HG03066 (cell line): ENCODE data around the gene AJAP1.

ENCODE experiments used
- ATAC-seq: cut with Tn5 transposase; IDR thresholded peaks from one replicate; pipeline ENCODE4 v1.9.1; 2021; ENCODE audit warnings: low read depth; ENCODE audit not compliant: unreplicated experiment

AJAP1 gene

DNA sequence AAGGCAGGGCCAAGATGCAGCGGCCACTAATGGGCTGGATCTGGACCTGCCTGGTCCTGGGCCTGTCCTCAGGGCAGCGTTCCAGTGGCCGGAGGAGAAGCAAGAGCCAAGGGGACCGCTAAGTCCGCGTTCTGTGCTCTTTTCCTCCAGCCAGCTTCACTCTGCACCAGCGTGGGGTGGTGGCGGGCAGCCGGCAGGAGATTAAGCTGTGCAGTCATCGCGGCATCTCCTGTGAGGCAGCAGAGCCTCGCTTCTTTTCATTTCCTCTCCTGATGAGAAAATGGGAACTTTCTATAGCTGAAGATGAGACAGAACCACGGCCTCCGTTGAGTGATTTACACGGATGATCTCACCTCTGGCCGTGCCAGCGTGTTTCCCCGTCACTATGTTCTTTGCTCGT is 43.4 kb downstream of the AJAP1 start:
- ATAC-seq, result no peak

DNA sequence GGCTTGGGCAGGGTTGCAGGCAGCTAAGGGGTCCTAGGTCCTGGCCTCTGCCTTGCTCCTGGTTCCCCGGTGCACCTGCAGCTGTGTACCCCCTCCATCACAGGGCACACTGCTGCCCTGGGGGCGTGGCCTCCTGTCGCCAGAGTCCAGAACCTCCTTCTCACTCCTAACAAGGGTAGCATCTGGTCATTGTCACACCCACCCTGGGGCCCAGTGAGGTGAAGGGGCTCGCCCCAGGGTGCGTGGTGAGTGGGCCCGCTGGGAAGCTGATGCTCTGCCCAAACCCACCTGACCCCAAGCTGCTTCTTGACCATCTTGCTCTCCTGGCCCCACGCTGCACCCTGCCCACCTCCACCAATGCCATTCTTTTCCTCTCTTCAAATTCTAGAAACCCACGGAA is 44.5 kb downstream of the AJAP1 start:
- no peak for ATAC-seq

DNA sequence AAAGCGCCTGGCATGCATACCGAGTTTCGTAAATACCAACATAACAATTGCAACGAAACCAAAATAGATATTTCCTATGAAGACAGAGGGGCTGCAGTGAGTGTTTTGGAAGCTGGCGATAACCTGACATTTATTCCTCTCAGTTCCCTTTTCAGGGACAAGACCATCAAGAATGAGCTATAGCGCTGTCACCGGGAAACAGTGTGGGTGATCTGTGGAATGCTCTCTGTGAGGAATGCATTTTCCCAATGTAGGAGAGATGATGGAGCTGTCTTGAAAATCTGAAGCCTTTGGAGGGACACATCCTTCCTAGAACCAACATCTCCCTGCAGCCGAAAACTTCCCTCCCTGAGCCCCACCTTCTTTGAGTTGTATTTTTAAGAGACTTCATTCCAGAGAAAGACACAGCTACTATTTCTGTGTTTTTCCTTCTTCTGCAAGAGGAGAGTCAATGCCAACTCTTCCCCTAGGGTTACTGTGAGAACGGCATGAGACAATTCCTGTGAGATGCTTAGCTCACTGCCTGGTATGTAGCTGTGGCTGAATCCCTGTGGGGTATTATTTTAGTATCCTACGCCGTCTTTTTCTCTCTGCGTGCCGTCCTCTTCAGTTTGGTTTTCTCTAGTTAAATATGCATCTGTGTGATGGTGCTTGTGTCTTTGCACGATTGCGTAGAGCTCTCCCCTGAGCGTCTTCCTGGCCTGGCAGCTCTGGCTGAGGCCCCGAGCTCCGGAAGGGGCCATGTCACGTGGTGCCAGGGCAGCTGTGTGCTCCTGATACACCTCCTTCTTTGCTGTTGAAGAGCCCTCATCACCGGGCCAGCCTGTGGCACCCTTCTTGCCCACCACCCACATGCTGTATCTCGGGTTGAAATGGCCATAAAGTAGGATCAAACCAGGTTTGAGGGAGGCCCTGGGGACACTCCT is 45.2 kb downstream of the AJAP1 start:
- no peak for ATAC-seq

DNA sequence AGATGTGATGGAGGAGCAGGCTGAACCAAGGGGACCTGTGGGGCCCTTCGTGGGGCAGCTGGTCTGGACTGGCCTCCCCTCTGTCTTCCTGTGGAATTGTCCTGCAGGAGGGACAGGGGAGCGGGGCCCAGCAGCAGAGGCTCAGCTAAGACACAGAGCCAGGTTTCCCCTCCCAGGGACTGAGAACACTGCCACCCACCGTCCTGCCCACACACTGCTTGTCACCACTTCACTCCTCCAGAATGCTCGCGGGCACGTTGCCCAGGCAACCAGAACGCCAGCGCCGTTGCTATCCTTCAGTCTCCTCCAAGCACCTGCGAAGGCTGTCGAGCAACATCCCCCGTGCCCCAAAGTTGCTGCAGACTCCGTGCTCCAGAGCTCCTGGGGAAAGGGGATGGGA is 46.4 kb downstream of the AJAP1 start:
- no peak for ATAC-seq

DNA sequence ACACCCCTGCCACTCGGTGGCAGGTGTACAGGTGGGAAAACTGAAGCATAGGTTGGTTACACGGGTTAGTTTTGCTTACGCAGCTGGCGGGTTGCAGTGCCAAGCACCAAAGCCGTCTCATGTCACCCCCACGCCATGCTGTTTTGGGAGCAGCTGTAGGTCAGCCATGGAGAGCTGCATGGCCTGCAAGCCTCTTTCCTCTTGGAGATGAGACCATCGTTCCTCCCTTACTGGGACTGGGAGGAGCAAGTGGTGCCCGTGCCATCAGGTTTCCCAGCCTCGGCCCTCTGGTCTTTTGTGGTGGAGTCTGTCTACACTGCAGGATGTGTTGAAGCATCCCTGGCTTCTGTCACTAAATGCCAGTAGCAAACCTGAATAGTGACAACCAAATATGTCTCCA is 46.9 kb downstream of the AJAP1 start:
- ATAC-seq, result no peak

DNA sequence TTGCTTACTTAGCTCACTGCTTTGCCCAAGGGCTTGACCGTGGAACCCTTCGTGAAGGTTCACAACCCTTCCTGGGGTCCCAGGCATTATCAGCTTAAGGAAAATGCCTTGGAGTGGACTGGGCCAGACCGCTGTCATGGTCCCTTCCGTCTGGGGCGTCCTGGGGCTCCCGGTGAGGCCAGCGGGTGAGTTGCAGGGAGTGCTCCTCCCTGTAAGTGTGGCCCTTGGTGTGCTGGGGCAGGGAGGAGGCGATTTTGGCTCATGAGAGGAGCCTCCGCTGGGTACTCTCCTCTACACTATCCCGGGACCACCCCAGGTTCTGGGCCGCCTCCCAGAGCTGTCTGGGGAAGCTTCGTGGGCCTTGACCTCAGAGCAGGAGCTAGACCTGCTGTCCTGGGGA is 48.1 kb downstream of the AJAP1 start:
- no peak for ATAC-seq

DNA sequence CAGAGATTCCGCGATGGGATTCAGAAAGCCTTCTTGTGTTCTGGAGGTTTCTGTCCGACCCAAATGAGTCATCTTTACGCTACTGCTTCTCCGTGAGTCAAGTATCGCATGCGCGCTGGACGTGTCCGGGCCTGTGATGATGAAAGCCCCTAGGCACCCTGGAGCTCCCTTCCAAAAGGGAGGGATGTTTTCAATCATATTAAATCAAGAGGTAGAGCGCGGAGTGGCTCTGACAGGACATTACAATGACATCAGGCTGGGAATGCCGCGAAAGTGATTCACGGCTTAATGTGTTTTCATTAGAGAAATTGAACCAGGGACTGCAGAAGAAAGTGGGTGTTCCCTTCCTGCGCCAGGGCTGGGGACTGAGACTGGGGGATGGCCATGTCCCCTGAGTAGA is 48.5 kb downstream of the AJAP1 start:
- no peak for ATAC-seq

DNA sequence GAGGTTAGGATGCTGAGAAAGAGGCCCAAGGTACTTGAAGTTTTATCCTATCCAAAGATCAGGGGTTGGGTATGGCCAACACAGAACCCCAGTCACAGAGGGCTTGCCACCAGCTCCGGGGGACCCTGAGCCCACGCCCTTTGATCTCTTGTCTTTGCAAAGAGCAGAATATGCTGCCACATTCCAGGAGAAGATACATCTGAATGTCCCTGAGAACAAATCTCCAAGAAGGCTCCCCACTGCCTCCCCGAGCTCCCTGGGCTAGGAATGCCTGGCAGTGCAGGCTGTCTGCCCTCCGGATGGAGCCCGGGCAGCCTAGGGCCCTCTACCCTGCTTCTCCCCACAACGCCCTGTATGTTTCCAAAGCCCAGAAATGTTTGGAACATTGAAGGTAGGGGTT is 49.2 kb downstream of the AJAP1 start:
- ATAC-seq, result no peak

DNA sequence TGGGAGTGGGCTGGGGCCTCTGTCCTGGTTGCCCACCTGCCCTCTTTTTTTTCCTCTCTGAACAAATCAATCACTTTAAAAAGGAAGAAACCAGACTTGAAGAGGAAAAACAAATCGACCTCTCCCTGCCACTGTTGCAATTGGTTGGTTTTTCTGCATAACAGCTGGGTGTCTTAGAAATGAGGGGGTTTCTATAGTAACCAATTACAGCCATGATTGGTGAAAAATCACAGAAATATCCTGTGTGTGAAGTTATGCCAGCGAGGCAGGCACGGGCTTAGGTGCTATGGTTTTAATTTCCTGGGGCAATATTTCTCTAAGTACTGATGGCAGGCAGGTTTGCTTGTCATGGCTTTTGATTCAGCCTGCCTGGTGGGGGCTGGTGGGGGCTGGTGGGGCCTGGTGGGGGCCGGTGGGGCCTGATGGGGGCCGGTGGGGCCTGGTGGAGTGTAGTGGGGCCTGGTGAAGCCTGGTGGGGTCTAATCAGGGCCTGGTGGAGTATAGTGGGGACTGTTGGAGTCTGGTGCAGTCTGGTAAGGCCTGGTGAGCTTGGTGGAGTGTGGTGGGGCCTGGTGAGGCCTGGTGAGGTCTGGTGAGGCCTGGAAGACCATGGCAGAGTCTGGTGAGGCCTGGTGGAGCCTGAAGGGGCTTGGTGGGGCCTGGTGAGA is 54.6 kb downstream of the AJAP1 start:
- no peak for ATAC-seq

DNA sequence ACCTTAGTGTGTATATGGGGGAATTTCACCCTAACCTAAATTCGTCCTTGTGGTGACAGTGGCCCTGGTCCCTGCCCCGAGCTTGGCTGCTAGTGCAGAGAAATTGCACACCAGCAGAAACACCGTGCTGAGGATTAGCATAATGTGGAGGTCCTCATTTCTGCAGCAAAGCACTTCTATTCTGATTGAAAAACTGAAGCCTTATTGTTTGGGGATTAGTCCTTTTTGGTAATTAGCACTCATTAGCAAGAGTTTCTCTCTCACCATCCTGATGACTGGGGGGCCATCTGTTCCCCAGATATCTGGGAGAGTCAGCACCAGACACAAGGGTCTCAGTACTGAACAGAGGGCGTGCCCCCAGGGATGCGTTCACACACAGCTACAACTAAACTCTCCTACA is 55.2 kb downstream of the AJAP1 start:
- no peak for ATAC-seq

DNA sequence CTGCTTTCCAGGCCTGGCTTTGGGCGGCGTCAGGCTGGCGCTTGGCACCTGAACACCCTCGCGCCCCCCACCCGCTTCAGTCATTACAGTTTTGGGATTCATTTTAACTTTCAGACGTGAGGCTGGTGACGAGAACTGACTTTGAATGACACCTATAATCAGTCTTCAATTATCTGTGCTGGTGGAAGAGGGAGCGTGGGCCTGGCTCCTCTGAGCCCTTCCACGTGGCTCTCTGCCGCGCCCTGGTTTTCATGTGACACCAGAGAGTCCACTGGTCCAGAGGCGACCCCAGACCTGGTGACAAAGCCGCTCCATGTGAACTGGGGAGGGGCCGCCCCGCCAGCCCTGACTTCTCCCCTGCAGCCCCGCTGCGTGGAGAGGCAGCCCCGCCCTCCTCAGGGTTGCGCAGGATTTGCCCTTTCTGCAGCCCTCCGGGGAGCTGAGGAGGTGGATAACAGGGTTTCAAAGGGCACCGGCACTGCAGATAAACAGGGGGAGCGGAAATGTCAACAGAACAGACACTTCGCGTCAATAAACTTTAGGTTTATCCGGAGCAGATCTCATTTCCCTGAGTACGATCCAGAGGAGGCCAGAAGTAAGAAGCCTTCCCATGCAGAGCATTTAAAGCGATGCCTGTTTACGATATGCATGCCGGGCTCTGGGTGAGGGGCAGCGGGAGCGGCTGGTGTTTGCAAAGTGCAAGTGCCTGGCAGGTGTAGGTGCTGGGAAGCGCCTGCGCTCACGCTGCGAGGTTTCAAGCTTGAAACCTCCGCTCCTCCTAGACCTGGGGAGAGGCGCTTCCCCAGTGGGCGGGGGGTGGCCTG is 56.4 kb downstream of the AJAP1 start:
- ATAC-seq, result no peak

DNA sequence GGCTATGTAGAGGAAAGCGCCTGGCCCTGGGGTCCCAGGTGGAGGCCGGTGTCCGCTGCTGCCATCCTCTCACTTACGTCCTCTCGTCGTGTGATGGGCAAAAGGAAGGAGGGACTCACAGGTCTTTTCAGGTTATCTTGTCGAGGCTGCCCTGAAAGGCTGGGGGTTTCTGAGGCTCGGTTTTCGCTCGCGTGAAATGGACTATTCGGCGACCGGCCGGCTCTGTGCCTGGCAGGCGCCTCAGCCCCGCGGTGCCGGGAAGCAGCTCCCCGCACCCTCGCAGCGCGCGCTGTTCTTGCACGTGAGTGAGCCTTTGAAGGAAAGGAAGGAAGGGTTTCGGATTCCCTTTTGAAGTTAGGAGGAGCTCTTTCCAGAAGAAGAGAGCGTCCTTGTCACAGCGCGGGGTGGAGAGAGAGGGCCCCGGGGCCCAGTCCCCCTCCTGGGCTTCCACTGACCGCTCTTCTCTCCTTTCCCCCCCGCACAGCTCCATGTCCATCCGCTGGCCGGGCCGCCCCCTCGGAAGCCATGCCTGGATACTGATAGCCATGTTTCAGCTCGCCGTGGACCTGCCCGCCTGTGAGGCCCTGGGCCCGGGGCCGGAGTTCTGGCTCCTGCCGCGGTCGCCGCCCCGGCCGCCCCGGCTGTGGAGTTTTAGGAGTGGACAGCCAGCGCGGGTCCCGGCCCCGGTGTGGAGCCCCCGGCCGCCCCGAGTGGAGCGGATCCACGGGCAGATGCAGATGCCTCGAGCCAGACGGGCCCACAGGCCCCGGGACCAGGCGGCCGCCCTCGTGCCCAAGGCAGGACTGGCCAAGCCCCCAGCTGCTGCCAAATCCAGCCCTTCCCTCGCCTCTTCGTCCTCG is 57.2 kb downstream of the AJAP1 start:
- no peak for ATAC-seq

DNA sequence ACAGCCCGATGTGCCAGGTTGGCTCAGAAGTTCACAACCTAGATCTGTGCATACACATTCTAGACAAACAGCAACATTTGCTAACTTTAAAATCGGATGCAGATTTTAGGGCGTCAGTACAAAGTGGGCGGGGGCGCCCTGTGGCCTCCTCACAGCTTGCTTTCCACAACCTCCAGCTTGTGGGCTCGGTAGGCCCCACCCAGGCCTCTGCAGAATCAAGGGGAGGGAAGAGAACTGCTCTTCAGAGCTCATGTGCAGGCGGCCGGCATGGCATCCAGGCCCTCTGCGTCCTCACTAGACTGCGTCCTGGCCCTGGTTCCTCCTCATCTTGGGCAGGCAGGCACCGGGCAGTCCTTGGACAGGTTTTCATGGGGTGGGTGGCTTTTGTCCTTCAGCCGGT is 59.3 kb downstream of the AJAP1 start:
- no peak for ATAC-seq

DNA sequence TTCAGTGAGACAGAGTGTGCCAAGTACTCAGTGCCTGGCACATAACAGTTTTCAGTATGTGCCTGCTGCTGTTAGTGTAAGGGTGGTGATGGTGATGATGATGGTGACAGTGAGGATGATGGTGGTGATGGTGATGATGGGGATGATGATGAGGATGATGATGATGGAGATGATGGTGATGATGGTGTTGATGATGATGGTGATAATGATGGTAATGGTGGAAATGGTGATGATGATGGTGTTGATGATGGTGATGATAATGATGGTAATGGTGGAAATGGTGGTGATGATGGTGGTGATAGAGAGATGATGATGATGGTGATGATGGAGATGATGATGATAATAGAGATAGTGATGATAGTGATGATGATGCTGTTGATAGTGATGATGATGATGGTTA is 62.0 kb downstream of the AJAP1 start:
- no peak for ATAC-seq

DNA sequence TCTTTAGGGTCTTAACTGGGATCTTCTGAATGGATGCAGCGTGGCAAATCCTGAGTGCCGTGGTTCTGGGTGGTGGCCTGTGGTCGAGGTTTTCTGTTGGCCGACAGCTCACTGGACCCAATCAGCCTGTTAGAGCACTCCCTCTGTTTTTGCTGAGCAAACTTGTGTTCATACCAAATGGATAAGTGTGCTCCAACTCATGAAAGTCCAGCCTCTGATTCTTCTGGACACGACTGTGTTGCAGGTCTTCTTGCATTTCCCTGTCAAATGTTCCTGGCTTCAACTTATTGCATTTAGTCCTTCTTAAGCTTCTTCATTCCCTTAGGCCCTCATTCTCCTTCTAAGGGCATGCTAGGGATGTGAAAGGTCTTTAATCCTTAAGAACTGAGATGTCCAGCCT is 63.7 kb downstream of the AJAP1 start:
- ATAC-seq, result no peak

DNA sequence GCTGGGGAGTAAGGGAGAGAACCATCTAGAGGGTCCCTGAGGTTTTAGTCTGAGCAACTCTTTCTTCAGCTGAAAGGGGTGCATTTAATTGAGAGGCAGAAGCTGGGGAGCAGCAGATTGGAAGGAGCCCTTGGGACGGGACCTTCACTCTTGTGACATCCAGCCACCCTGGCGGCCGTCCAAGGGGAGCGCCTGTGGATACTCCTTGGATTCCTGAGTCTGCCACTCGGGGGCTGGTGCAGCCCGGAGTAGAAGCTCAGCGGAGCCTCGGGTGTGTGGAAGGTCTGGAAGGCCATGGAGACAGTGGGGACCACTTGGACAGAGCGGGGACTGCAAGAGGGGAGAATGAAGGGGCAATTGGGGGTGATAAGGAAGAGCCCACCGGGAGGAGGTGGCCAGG is 68.7 kb downstream of the AJAP1 start:
- no peak for ATAC-seq

DNA sequence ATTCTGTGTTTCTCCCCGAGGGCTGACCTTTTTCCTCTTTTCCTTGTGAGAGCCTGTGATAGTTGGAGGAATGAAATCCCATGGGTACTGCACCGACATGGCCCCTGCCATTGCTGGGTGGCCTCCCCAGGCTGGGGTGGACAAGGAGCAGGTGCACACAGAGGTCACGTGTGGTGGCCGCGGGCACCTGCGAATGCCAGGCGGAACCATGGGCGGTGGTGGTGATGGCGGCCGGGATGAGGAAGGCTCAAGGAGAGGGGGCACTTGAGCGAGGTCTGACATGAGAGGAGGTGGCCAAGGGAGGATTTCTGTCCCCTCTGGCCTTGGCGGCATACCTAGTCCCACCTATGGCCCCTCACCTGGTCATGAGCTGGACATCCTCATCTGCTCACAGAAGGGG is 69.6 kb downstream of the AJAP1 start:
- no peak for ATAC-seq

DNA sequence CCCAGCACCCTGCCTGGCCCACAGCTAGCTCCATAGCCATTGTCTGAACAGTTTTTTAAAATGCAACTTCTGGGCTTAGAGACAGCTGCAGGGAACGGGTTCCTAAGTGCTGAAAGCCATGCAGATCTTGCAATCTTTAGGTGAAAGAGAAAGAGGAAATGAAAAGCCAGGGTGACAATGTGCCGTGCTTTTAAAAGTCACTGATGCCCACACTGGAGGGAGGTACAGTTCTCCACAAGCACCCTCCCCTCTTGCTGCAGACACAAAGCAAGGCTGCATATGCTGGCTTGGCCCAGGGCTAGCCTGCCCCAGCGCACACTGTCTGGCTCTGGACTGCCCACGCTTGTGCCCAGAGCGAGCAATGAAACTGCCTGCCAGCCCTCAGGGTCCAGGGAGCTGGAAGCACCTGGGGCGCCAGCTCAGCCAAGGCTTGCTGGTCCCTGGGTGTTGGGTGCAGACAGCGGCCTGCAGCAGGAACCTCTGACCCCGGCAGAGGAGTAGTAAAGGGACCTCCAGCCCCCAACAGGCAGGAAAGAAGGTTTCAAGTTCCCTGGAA is 70.4 kb downstream of the AJAP1 start:
- ATAC-seq, result no peak

DNA sequence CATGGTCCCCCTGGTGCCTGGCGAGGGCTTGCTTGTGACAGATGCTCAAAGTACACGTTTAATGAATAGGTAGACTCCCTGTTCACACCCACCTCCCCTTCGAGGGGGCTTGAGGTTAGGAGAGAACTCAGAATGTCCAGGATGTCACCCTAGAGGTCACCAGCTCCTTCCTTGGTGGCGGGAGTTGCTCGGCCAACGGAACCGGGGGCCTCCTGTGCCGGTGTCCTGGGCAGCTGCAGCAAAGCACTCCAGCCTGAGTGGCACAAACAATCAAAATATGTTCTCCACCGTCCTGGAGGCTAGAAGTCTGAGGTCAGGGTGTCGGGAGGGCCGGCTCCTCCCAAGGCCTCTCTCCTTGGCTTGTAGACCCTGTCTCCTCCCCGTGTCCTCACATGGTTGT is 71.0 kb downstream of the AJAP1 start:
- ATAC-seq, result no peak
